Activated CD4-positive, alpha-beta T cell treated with anti-CD3 and anti-CD28 coated beads, Interleukin-10, Interleukin-2, amounts not matched to agents 100 ng/mL and 50 ng/mL, durations not matched to agents 16 hours and 8 hours (primary cell): ENCODE measurements around the gene LUZP2.
"Not testable (repeated sequence)": the region's sequence is repeated elsewhere in the genome, so short reads cannot be mapped to it uniquely, and the experiment has no call there.

ENCODE experiments used
- DNase-seq: peaks from one replicate; pipeline ENCODE4 v3.0.0-alpha.2; 2020

Gene LUZP2

DNA sequence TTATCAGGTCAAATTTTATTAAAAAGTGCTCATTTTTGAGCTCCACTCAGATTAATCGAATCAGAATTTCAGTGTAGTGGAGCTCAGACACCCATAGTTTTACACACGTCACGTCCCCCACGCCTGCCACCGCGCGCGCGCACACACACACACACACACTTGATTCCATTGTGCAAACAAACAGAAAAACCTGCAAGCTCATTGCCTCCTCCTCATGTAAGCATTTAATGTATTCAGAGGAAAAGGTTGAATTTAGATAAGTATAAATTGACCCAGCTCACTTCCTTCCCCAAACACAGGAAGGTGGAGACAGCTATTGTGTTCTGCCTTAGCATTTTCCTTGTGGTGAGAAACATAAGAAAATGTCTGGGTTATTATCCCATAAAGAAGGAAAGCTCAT, 336.7 kb downstream of the LUZP2 start:
- DNase-seq: no peak

DNA sequence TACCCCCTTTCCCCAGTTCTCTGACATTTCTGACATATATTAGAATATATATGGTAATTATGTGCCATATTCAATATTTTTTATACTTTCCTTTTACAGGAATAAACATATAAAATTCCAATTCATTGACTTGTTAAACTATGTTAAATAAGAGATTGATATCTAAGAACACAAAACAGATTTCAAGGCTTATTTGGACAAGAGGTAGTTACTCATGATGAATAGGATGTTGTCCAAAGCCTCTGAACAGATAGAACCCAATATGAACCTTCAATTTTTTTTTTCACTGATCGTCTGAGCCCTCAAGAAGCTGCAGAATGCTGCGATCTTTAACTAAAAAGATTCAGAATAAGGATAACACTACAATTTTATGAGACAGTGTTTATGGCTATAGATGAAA, 340.3 kb downstream of the LUZP2 start:
- no peak for DNase-seq

DNA sequence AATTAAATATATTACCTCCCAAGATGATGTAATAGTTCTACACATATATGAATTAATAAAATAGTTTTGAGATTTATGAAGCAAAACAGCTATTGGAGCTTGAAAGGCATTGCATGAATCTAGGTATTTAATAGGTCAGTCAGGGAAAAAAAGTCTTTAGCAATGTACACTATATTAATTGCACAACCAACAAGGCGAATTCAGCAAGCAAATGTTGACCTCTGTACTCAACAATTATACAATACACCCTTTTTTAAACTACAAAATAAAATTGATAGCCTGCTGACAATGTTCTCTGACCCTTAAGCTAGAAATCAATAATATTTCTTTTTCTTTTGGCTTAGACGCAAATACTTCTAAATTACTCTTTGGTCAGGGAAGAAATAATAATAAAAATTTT, 345.5 kb downstream of the LUZP2 start:
- DNase-seq: no peak

DNA sequence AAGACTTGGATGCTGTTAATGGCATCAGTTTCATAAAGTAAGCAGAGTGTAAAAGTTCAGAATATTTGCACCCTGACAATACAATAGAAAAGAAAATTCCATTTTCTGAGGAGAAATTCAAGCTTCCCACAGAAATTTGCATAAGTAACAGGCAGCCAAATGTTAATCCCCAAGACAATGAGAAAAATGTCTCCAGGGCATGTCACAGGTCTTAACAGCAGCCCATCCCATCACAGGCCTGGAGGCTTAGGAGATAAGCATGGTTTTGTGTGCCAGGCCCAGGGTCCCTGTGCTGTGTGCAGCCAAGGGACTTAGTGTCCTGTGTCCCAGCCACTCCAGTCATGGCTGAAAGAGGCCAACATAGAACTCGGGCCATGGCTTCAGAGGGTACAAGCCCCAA, 347.6 kb downstream of the LUZP2 start:
- no peak for DNase-seq

DNA sequence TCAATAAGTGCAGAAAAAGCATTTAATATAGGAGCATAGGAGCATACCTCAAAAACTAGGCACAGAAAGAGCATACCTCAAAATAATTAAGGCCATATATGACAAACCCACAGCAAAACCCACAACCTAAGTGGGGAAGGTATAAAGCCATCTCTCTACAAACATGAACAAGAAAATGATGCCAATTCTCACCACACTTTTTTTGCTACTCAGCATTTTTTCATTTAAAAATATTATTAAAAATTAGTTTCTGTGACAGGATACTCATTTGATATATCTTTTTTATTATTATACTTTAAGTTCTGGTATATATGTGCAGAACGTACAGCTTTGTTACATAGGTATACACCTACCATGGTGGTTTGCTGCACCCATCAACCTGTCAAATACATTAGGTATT, 352.0 kb downstream of the LUZP2 start:
- no peak for DNase-seq

DNA sequence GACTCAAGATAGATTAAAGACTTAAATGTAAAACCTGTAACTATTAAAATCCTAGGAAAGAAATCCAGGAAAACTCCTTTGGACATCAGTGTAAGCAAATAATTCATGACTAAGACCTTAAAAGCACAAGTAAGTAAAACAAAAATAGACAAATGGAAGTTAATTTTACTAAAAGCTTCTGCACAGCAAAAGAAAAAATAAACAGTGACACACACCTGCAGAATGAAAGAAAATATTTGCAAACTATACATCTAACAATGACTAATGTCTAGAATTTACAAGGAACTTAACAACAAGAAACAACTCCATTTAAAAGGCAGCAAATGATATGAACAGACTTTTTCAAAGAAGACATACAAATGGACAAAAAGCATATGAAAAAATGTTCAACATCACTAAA, 359.1 kb downstream of the LUZP2 start:
- DNase-seq: no peak

DNA sequence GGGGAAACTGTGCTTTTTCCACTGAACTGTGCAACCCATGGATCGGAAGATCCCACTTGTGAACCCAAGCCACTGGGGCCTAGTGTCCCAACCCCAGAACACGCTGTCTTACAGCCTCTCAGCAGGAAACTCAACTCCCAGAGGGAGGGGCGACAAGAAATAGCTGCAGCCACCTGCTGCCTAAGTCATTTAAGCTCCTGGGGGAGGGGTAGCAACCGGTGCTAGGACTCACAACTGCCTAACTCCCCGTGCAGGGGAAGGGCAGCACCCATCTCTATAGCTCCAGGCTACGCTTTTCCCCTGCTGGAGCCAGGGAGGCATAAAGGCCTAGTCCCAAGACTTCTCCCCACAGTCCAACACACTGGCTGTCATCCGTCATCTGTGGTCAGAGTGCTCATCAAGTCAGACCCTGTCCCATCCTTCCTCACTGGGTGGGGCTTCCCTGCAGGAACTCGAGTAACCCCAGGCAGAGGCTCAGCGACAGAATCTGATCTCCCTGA, 363.0 kb downstream of the LUZP2 start:
- no peak for DNase-seq

DNA sequence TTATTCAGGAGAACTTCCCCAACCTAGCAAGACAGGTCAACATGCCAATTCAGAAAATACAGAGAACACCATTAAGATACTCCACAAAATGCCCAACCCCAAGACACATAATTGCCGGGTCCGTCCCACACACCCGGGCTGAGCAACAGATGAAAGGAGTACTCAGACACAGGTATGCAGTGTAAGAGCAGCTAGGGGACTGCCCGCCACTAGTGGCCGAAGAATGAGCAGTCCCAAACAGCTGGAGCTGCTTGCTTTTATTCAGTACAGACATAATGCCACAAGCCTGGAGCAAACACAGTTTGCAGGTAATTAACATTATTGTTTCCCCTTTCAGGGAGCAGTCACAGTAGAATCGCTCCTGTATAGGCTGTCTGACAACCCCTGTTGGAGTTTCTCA, 364.6 kb downstream of the LUZP2 start:
- no peak for DNase-seq

DNA sequence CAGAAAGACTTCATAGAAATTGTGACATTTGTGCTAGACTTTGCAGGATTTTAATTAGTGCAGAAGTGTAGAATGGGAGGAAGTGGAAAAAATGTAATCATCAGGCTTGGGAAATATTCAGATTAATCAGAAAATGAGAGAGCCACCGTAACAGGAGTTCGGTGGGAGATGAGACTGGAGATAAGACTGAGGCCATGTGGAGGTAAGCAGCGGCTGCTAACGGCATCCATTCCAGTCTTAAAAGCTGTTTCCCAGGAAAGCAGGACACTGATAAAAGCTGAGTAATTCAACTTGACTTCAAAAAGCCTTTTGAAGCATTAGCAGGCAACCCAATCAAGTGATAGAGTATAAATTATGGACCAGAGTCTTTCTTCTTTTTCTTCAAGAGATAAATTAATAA, 369.9 kb downstream of the LUZP2 start:
- no peak for DNase-seq

DNA sequence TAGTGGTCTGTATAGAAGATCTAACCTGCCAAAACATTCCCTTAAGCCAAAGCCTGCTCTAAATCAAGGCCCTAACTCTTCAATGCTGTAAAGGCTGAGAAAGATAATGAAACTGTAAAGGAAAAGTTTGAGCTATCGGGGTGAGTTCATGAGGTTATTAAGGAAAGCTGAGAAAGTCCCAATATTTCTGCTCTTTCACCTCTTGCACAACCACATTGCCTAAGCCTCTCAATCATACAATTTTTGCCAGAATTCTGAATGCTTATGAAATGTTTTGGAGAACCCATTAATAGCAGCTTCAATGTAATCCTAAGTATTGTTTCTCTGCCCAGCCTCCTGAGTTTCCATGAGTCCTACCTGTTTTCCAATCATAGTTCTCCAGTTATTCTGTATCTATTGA, 373.2 kb downstream of the LUZP2 start:
- DNase-seq: no peak

DNA sequence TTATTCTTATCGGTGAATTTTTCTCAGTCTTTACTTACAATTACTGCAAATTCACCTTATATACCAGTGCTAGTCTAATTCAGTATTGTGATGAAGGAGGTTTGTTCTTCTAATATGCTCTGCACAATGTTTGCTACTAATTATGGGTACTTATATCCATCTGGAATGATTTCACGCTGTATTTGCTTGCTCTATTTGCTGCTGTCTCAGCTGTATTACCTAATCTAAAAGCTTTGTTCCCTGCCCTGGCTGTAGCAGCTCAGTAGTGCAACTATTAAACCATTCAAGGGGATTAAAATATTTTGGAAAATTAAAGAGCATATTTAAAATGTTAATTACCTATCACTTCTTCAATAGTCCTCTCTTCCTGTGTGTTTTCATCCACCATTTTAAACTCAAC, 375.3 kb downstream of the LUZP2 start:
- DNase-seq: no peak

DNA sequence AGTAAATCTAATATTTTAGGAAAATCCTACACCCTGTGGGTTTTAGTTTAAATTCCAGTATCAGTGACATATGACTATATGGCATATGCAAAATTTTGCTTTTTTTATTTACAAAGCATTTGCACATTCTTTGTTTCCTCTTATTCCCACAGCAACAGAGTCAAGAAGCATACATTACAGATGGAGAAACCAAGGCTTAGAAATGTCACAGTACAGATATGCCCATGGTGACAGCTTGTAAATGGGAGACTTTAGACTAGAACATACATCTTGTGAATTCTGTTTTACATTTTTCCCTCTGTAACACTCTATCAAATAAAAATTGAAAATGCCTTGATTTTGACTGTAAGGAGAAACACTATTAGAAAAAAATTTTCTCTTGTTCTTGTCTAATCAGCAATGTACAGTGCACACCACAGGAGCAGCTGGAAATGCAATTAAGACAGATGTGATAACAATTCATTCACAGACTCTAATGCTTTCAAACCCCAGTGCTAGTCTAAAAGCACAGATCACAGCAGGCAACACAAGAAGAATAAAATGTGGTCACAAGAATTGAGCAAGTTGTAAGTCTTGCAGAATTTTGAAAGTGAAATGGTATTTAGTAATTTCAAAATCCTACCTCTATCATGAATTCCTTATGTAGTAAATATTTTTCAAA, 375.9 kb downstream of the LUZP2 start:
- DNase-seq: no peak

DNA sequence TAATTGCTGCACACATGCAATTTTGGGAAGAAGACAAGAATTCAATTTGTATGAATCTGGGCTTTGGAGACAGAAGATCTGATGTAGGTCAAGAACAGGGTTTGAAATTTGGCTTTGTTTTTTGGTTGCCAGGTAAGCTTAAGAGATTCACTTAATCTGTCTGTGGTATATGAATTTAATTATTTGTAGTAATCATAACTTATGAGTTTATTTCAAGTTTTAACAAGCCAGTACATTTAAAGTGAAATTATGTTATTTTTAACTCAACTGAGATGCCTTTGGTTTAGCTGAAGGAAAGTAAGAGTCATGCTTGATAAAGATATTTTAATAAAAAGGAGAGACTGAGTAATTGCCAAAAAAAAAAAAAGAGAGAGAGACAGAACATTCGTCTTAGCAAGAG, 384.1 kb downstream of the LUZP2 start:
- DNase-seq: no peak

DNA sequence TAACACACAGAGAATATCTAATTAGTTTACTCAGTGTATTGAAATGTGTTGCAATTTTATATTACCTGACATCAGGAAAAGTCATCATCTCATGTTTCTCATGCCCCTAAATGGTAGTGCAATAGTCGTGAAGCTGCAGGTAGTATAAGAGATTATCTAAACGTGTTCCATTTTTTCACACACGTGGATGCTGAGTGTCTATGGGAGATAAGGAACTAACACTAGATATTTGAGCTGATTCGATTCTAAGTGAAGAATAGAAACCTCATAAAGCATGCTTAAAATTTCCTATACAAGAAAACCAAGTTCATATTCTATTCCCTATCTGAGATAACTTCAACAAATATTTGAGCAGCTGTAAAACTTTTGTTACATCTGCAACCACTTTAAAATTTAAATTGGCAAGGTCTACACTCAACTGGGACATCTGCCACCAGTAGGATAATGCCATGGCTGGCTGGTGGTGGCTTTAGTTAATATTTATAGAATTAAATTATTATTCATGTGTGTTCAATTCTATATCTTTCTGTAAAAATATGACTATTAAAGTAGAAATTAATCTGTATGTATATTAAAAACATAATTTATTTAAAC, 388.8 kb downstream of the LUZP2 start:
- DNase-seq: no peak

DNA sequence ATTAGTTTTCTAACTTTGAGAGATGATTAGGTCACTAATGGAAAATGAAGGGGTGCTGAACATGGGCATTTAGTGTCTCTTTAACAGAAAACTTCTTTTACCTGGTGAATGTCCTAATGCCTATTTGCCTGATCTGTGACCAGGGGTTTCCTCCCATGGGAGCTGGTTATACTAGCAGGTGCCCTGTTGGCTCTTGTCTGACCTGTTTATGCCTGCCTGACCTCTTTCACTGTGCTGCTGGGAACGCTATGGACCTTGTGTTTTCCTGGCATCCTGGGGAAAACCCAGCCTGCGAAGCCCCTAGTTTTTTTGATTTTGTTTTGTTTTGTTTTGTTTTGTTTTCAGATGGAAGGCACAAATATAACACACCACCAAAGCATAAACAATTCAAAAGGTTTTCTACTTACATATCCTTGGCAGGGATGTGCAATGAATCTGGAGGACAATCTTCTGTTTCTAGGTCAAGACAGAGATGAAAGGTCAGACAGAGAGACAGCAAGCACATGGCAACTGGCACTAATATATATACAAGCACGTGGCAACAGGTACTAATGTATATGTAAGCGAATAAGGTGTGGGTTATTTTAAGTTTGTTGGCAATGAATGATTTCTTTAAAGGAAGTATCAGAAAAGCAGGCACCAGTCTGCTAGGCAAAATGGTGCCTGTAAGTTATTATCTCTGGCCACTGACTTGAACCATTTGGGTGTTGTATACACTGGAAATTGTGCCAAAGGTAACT, 390.2 kb downstream of the LUZP2 start:
- DNase-seq: no peak

DNA sequence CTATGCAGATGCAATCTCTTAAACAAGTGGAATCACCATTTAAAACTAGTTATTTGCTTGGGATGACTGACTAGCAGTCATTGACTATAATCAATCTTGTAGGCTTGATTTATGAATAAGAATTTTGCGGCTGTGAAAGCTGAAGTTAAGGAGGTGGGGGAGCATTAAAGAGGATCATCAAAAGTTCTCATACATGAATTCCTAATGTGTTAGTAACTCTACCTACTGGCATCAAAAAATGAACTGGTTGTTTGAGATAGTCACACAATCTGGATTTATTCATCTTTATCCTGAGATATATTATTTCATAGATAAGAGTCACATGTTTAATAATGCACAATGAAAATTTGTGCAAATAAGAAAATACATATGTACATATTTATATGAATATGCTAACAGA, 393.6 kb downstream of the LUZP2 start:
- DNase-seq: no peak

DNA sequence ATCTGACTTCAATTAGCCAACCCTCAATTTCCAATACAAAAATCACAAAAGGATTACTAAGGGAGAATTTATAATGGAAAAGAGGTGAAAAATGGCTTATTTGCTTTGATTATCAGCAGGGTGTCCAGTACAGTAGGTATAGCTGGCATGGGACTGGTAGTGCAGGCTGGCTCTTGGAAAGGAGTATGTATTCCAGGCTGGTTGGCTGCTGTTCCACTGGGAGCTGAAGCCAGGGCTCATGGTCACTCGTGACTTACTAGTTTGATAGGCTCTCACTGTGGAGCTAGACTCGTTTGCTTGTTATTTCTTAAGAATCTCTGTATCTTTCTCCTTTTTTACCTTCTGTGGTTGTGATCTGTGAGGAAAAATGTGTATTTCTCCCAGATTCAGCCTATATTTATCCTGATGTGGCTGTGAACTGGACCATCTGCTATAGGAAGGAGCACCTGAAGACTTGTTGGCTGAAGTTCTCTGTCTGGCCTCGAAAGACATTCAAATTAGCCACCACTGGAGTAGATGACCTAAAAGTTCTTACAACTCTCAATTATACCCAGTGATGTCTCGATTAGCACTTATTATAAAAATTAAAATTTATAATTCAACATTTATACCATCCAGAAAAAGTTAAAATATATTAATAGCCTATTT, 395.1 kb downstream of the LUZP2 start:
- not testable (repeated sequence) for DNase-seq

DNA sequence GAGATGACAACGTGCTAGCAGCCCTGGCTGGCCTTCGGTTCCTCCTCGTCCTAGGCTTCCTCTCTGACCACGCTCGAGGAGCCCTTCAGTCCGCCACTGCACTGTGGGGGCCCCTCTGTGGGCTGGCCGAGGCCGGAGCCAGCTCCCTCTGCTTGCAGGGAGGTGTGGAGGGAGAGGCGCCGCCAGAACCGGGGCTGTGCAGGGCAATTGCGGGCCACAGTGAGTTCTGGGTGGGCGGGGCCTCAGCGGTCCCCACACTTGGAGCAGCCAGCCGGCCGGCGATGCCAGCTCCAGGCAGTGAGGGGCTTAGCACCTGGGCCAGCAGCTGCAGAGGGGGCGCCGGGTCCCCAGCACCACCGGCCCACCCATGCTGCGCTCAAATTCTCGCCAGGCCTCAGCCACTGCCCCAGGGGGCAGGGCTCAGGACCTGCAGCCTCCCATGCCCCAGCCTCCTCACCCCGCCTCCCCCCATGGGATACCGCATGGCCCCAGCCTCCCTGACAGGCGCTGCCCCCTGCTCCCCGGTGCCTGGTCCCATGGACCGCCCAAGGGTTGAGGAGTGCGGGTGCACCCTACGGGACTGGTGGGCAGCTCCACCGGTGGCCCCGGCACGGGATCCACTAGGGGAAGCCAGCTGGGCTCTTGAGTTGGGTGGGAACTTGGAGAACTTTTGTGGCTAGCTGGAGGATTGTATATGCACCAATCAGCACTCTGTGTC, 399.4 kb downstream of the LUZP2 start:
- no peak for DNase-seq

DNA sequence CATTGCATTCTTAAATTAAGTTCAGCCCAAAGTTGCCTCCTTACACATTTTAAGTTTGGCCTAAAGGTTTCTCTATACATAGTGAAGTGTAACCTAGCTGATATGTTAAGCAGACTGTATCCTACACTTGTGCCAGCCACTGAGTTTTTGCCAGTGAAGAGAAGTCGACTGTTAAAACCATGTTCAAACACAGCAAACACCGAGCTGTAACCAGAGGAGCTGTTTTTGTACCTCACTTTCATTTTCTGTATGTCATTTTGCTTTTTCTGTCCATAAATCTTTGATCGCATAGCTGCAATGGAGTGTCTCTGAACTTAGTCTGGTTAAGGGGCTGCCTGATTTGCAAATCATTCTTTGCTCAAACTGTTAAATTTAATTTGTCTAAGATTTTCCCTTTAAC, 403.7 kb downstream of the LUZP2 start:
- DNase-seq: no peak

DNA sequence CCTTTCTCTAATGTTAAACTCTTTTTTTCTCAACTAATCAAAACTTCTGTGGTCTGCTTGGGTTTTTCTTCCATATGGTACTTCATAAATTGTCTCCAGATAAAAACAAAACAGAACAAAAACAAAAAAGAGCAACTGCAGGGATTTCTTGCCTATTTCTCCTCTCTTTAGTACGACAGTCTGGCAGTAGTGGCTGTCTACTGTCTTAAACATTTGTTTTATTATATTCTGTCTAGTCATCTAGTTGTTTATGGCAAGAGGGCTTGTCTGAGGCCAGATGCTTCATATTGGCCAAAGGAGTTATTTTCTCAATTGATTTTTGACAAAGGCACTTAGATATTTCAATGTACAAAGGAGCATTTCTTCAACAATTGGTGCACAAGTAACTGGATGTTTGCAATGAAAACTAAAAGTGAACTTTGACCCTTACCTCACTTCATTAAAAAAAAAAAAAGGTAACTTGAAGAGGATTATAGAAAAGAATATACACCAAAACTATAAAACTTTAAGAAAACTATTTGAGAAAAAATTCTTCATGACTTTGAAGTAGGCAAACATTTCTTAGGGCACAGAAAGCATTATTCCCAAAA, 404.2 kb downstream of the LUZP2 start:
- no peak for DNase-seq

DNA sequence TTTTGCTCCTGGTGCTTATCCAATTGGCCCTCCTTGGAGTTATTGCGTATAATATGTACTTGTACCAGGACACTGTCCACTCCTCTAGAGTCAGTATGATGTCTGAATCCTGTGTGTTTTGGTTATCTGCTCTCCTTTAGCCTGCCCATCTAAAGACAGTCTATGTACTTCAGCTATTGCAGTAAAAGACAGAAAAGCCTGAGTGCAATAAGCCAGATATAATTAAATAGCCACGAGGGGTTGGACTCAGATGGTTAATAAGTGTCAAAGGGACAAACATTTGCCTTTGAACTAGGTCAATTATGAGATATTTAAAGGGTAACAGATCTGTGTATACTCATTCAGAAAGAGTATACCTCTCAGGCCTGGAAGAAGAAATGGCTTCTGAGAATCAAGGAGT, 406.7 kb downstream of the LUZP2 start:
- DNase-seq: no peak

DNA sequence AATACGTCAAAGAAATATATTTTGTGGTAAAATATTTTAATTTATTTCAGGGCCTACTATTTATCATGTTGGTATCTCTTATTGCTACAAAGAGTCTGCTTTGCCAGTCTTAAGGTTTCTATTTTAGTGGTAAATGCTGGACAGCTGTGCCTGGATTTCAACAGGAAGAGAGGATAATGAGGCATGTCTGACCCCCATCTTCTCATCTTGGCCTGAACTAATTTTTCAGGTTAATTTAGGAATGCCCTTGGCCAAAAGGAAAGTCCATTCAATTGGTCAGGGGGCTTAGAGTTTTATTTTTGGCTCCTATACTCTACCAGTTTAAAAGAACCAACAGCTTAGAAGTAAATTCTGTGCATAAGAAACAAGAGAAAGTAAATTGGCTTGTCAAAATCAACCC, 428.2 kb downstream of the LUZP2 start:
- DNase-seq: no peak
